Activated CD4-positive, alpha-beta T cell treated with anti-CD3 and anti-CD28 coated beads, Interleukin-2, amount 10 ng/mL, durations not matched to agents 24 days and 14 days (primary cell): ENCODE measurements around the gene KCNMB1. TPM values are rescaled to one million over a fixed set of nuclear protein-coding genes. Genes with fewer than 3 reads are reported as not detected.

ENCODE experiments used
- DNase-seq: peaks from one replicate; pipeline ENCODE4 v3.0.0; 2022
- H3K27ac Mint-ChIP-seq: one replicate; pipeline ENCODE4 v1.8.0; 2022; ENCODE audit warnings: mild to moderate bottlenecking, mixed read lengths
- H3K27me3 Mint-ChIP-seq: one replicate; pipeline ENCODE4 v1.8.0; 2022; ENCODE audit warnings: mixed read lengths
- H3K36me3 Mint-ChIP-seq: one replicate; pipeline ENCODE4 v1.8.0; 2022; ENCODE audit warnings: low read depth, mild to moderate bottlenecking, mixed read lengths
- H3K4me1 Mint-ChIP-seq: one replicate; pipeline ENCODE4 v1.8.0; 2021; ENCODE audit warnings: mixed read lengths
- H3K4me3 Mint-ChIP-seq: one replicate; pipeline ENCODE4 v1.8.0; 2022; ENCODE audit warnings: mild to moderate bottlenecking, moderate library complexity, mixed read lengths
- H3K9me3 Mint-ChIP-seq: one replicate; pipeline ENCODE4 v1.8.0; 2021; ENCODE audit warnings: mixed read lengths
- intact Hi-C: fragments of 100-400 bp; cut with micrococcal nuclease; formaldehyde crosslinking; loops from one replicate; pipeline ENCODE4 v1.15.1; 2023
- total RNA-seq: library from RNA; stranded (reverse); gene quantifications from 2 replicates; pipeline ENCODE4 v1.2.3, GENCODE V29; 2022

Gene KCNMB1
- total RNA-seq, 1 donor from 2014 or later, result not detected

GRCh38 chr5:170407062-170407461 is 17.9 kb upstream of the KCNMB1 start:
- Mint-ChIP-seq H3K27me3 (peaks cover 20% of the 10 kb centered on the region), H3K9me3 (no peaks in the 10 kb centered on the region), H3K4me1 (no peaks in the 10 kb centered on the region), H3K27ac (no peak overlapping the region), H3K36me3 (no peaks in the 10 kb centered on the region), H3K4me3 (no peak overlapping the region)
- DNase-seq, result no peak
- intact Hi-C loops, result no loop called here

- Mint-ChIP-seq H3K36me3 (no peaks in the 10 kb centered on the region), H3K27me3 (peaks cover 20% of the 10 kb centered on the region), H3K4me3 (no peak overlapping the region), H3K4me1 (no peaks in the 10 kb centered on the region), H3K27ac (no peak overlapping the region), H3K9me3 (no peaks in the 10 kb centered on the region)
- intact Hi-C loops, result no loop called here
- DNase-seq, result no peak
Measured at GRCh38 chr5:170405817-170406216, 16.6 kb upstream of the KCNMB1 start.

- intact Hi-C loops, result no loop called here
- H3K27ac Mint-ChIP-seq, result no peak overlapping the region
- no peaks in the 10 kb centered on the region for H3K9me3 Mint-ChIP-seq
- H3K27me3 Mint-ChIP-seq, result peaks cover 20% of the 10 kb centered on the region
- H3K36me3 Mint-ChIP-seq, result no peaks in the 10 kb centered on the region
- DNase-seq, result no peak
- no peak overlapping the region for H3K4me3 Mint-ChIP-seq
- no peaks in the 10 kb centered on the region for H3K4me1 Mint-ChIP-seq
Measured at GRCh38 chr5:170404398-170404797, 15.2 kb upstream of the KCNMB1 start.

GRCh38 chr5:170403675-170404074 is 14.5 kb upstream of the KCNMB1 start:
- peaks cover 18% of the 10 kb centered on the region for H3K27me3 Mint-ChIP-seq
- intact Hi-C loops, result no loop called here
- no peak overlapping the region for H3K27ac Mint-ChIP-seq
- H3K4me3 Mint-ChIP-seq, result no peak overlapping the region
- no peaks in the 10 kb centered on the region for H3K4me1 Mint-ChIP-seq
- H3K36me3 Mint-ChIP-seq, result no peaks in the 10 kb centered on the region
- H3K9me3 Mint-ChIP-seq, result no peaks in the 10 kb centered on the region
- DNase-seq, result no peak

GRCh38 chr5:170402508-170402907 is 13.3 kb upstream of the KCNMB1 start:
- H3K27ac Mint-ChIP-seq, result no peak overlapping the region
- DNase-seq, result no peak
- intact Hi-C loops, result no loop called here

GRCh38 chr5:170397059-170397458 is 7.9 kb upstream of the KCNMB1 start:
- no peak overlapping the region for H3K4me3 Mint-ChIP-seq
- no peak overlapping the region for H3K27ac Mint-ChIP-seq
- no peaks in the 10 kb centered on the region for H3K9me3 Mint-ChIP-seq
- no peaks in the 10 kb centered on the region for H3K36me3 Mint-ChIP-seq
- H3K27me3 Mint-ChIP-seq, result peaks cover 19% of the 10 kb centered on the region
- DNase-seq, result no peak
- intact Hi-C loops, result no loop called here
- peaks cover 11% of the 10 kb centered on the region for H3K4me1 Mint-ChIP-seq

More at GRCh38 chr5:170402508-170402907, 13.3 kb upstream of the KCNMB1 start:
- peaks cover 19% of the 10 kb centered on the region for H3K27me3 Mint-ChIP-seq
- no peak overlapping the region for H3K4me3 Mint-ChIP-seq
- no peaks in the 10 kb centered on the region for H3K36me3 Mint-ChIP-seq
- H3K4me1 Mint-ChIP-seq, result no peaks in the 10 kb centered on the region
- H3K9me3 Mint-ChIP-seq, result no peaks in the 10 kb centered on the region

GRCh38 chr5:170393958-170394357 is 4.8 kb upstream of the KCNMB1 start:
- no peak for DNase-seq
- intact Hi-C loops, result no loop called here
- H3K27ac Mint-ChIP-seq, result no peak overlapping the region
- H3K4me1 Mint-ChIP-seq, result peaks cover 13% of the 10 kb centered on the region
- no peaks in the 10 kb centered on the region for H3K36me3 Mint-ChIP-seq
- H3K9me3 Mint-ChIP-seq, result no peaks in the 10 kb centered on the region
- peak overlapping the region; percentile 22 for H3K4me3 Mint-ChIP-seq
- H3K27me3 Mint-ChIP-seq, result peaks cover 21% of the 10 kb centered on the region

- H3K9me3 Mint-ChIP-seq, result no peaks in the 10 kb centered on the region
- H3K4me1 Mint-ChIP-seq, result peaks cover 13% of the 10 kb centered on the region
- no peaks in the 10 kb centered on the region for H3K36me3 Mint-ChIP-seq
- H3K4me3 Mint-ChIP-seq, result peak overlapping the region; percentile 40
- H3K27me3 Mint-ChIP-seq, result peaks cover 22% of the 10 kb centered on the region
- peak; percentile 79 for DNase-seq
- intact Hi-C loops, result no loop called here
- peak overlapping the region; percentile 7 for H3K27ac Mint-ChIP-seq
Measured at GRCh38 chr5:170393235-170393634, 4.1 kb upstream of the KCNMB1 start.

- no peaks in the 10 kb centered on the region for H3K36me3 Mint-ChIP-seq
- H3K9me3 Mint-ChIP-seq, result no peaks in the 10 kb centered on the region
- intact Hi-C loops, result no loop called here
- no peak overlapping the region for H3K4me3 Mint-ChIP-seq
- peaks cover 13% of the 10 kb centered on the region for H3K27me3 Mint-ChIP-seq
- DNase-seq, result no peak
- H3K4me1 Mint-ChIP-seq, result peaks cover 13% of the 10 kb centered on the region
- no peak overlapping the region for H3K27ac Mint-ChIP-seq
Measured at GRCh38 chr5:170390472-170390871, 1.3 kb upstream of the KCNMB1 start.

- DNase-seq, result no peak
- intact Hi-C loops, result no loop called here
- peaks cover 13% of the 10 kb centered on the region for H3K4me1 Mint-ChIP-seq
- peaks cover 17% of the 10 kb centered on the region for H3K27me3 Mint-ChIP-seq
- no peak overlapping the region for H3K4me3 Mint-ChIP-seq
- H3K36me3 Mint-ChIP-seq, result no peaks in the 10 kb centered on the region
- H3K27ac Mint-ChIP-seq, result no peak overlapping the region
- H3K9me3 Mint-ChIP-seq, result no peaks in the 10 kb centered on the region
Measured at GRCh38 chr5:170389550-170389892, 354 bp upstream of the KCNMB1 start.

- Mint-ChIP-seq H3K4me3 (no peak overlapping the region), H3K27me3 (peaks cover 22% of the 10 kb centered on the region), H3K4me1 (peaks cover 3% of the 10 kb centered on the region), H3K36me3 (no peaks in the 10 kb centered on the region), H3K9me3 (no peaks in the 10 kb centered on the region), H3K27ac (no peak overlapping the region)
- DNase-seq, result no peak
- intact Hi-C loops, result no loop called here
Measured at GRCh38 chr5:170387775-170388639, 1.2 kb downstream of the KCNMB1 start.

- H3K9me3 Mint-ChIP-seq, result no peaks in the 10 kb centered on the region
- DNase-seq, result no peak
- H3K4me3 Mint-ChIP-seq, result no peak overlapping the region
- peaks cover 22% of the 10 kb centered on the region for H3K27me3 Mint-ChIP-seq
- intact Hi-C loops, result no loop called here
- no peaks in the 10 kb centered on the region for H3K36me3 Mint-ChIP-seq
- peaks cover 3% of the 10 kb centered on the region for H3K4me1 Mint-ChIP-seq
- no peak overlapping the region for H3K27ac Mint-ChIP-seq
Measured at GRCh38 chr5:170386743-170387395, 2.3 kb downstream of the KCNMB1 start.

- no peaks in the 10 kb centered on the region for H3K36me3 Mint-ChIP-seq
Measured at GRCh38 chr5:170383227-170383626, 5.9 kb downstream of the KCNMB1 start.

GRCh38 chr5:170382790-170383189 is 6.4 kb downstream of the KCNMB1 start:
- H3K36me3 Mint-ChIP-seq, result no peaks in the 10 kb centered on the region
- no peak for DNase-seq
- peaks cover 17% of the 10 kb centered on the region for H3K27me3 Mint-ChIP-seq
- H3K9me3 Mint-ChIP-seq, result no peaks in the 10 kb centered on the region
- intact Hi-C loops, result no loop called here
- no peak overlapping the region for H3K27ac Mint-ChIP-seq
- no peaks in the 10 kb centered on the region for H3K4me1 Mint-ChIP-seq
- H3K4me3 Mint-ChIP-seq, result no peak overlapping the region

More at GRCh38 chr5:170383227-170383626, 5.9 kb downstream of the KCNMB1 start:
- no peak for DNase-seq
- Mint-ChIP-seq H3K27ac (no peak overlapping the region), H3K9me3 (no peaks in the 10 kb centered on the region), H3K27me3 (peaks cover 19% of the 10 kb centered on the region), H3K4me3 (no peak overlapping the region), H3K4me1 (no peaks in the 10 kb centered on the region)
- intact Hi-C loops, result no loop called here
